NT2/D1 (cell line): ENCODE results near the gene XK.

Source experiments
- SUZ12 ChIP-seq: IDR thresholded peaks from 2 replicates; pipeline ENCODE4 v1.6.1; 2011; ENCODE audit not compliant: insufficient read length, insufficient read depth; ENCODE audit errors: extremely low read depth
- YY1 ChIP-seq: IDR thresholded peaks from 2 replicates; pipeline ENCODE4 v1.6.1; 2011; ENCODE audit not compliant: insufficient read length, insufficient read depth
- ZNF274 ChIP-seq: IDR thresholded peaks from 2 replicates; pipeline ENCODE4 v1.6.1; 2011; ENCODE audit warnings: mild to moderate bottlenecking, low read depth, low read length

- TF ChIP-seq ZNF274 (no peak), YY1 (no peak), SUZ12 (no peak)
Observed at GRCh38 chrX:37697169-37697760, 11.7 kb downstream of the XK start.
